Stimulated activated CD8-positive, alpha-beta memory T cell treated with anti-CD3 and anti-CD28 coated beads, Interleukin-7, amount 100 ng/mL, for 48 hours (primary cell): ENCODE data around the gene ALG9.

Source experiments
- DNase-seq, 2 donors: peaks; one replicate each; pipeline ENCODE4 v3.0.0-alpha.2; 2020; ENCODE audit warnings: low read depth in 1 of 2; ENCODE audit errors: extremely low read depth in 1 of 2

Gene ALG9

DNA sequence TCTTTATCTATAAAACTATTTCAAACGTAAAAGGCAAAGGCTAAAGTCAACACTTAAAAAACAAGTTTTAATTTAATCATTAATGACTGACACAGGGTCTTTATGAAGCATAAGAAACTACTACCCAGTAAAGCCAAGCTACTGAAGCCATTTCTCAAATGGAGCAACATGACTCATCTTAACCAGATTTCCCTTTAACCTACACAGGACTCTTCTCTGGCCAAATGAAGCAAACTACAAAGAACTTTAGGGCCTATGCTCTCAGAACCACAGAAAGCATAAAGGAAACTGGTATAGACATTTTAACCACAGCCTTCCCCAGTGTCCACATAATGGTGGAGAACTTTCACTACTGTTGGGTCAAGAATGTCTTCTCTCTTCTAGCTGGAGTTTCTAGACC lies 34.7 kb downstream of the ALG9 start:
- no peak for DNase-seq

DNA sequence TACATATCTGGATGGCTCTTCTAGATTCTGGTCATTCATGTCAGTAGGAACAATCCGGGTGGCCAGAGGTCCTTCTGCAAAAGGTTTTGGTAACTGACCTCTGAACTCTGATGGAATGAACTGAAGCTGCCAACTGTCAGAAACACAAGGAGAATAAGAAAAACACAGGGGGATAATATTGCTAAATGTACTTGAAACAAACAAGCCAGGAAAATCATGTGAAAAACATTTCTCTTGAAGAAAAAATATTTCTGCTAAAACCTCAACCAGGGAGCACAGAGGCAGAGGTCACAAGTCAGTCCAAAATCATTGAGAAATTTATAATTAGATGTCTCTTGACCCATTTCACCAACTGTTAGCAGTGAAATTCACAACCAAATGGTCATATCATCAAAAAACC lies 35.2 kb downstream of the ALG9 start:
- no peak for DNase-seq

GRCh38 chr11:111835665-111836064 lies 35.7 kb downstream of the ALG9 start:
- DNase-seq = no peak

DNA sequence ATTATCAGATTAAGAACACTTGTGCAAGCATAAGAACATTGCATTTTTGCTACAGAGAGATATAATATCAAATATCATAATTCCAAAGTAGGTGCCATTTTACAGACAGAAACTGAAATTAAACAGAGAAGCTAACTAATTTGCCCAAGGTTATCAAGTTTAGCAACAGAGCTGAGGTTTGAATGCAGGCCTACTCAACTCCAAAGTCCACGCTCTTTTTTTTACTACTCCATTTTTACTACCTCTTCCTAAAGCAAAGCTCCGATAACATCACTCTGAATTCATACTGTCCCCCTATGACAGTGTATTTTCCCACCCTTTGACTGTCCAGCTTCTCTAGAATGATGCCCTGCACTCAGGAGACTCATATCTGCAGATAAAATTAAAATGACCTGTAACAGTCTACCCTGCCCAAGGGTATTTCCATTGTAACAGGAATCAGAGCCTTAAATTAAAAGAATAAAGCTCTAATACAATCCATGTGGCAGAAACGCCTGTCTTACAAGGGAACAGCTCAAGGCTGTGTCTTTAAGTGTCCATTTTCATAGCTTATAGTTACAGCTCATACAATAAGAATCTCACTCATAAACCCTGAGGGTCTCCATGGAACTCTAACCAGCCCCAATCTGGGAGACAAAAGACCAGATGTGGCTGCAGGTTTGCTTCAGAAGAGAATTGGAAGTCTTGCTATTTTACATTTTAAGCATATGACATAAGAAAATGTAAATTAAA lies 36.8 kb downstream of the ALG9 start:
- DNase-seq = no peak

GRCh38 chr11:111833524-111833923 lies 37.9 kb downstream of the ALG9 start:
- DNase-seq = no peak

GRCh38 chr11:111829185-111829968 lies 42.0 kb downstream of the ALG9 start:
- no peak for DNase-seq

DNA sequence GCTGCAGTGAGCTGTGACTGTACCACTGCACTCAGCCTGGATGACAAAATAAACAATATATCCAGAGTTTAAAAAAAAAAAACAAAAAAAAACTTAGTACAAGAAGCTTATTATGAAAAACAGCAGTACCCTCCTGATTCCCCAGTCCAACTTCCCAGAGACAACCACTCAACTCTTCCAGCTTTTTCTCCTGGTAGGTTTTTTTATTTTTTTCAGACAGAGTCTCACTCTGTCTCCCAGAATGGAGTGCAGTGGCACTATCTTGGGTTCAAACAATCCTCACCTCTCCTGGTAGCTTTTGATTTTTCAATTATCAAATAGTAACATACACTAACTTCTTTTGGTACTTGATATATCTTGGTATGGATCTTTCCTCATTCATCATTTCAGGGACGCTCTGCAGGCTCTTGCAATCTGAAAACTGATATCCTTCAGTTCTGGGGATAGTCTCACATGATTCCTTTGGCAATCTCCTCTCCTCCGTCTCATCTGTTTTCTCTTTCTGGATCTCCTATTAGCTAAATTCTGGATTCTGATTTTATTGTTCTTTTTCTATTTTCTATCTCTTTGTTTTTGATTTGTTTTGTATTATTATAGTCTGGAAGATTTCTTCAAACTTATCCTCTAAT lies 44.9 kb downstream of the ALG9 start:
- DNase-seq = no peak

- no peak for DNase-seq
Observed at GRCh38 chr11:111823629-111824028, 47.8 kb downstream of the ALG9 start.

DNA sequence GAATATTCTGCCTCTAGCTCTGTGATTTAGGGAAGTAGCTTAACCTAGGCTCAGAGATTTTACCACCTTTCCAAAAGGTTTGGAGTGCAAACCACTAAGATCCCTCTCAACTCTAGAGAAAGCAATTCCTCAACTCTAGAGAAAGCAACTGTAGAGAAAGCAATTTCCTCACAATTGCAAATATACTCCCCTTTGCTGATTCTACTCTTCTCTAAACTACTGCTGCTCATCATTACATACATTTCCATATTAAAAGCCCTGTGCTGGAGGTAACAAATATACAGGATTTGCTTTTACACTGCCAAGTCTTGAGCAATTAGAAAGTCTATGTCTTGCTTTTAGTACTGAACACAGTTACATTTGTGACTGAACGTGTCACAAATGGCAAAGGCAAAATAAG lies 48.2 kb downstream of the ALG9 start:
- no peak for DNase-seq

DNA sequence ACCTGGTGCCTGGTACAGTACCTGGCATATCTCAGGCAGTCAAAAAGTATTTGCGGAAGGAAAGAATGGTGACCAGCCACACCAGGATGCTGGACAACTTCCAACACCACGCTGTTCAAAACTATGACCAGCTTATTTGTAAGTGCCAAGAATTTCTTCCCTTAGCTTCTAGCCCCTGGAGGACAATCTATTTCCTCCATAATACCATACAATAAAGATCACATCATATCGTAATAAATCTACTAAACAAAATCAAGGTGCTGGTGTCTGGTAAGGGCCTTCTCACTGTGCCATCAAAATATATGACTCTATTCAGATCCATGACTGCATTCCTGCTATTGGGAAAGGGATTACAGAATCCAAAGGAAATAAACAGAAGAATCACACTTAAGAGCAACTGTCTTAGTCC lies 51.5 kb downstream of the ALG9 start:
- DNase-seq = no peak

- DNase-seq = no peak
Observed at GRCh38 chr11:111819161-111819828, 52.1 kb downstream of the ALG9 start.

- DNase-seq = no peak
Observed at GRCh38 chr11:111815489-111815888, 55.9 kb downstream of the ALG9 start.

GRCh38 chr11:111814557-111815320 lies 56.6 kb downstream of the ALG9 start:
- DNase-seq = no peak

DNA sequence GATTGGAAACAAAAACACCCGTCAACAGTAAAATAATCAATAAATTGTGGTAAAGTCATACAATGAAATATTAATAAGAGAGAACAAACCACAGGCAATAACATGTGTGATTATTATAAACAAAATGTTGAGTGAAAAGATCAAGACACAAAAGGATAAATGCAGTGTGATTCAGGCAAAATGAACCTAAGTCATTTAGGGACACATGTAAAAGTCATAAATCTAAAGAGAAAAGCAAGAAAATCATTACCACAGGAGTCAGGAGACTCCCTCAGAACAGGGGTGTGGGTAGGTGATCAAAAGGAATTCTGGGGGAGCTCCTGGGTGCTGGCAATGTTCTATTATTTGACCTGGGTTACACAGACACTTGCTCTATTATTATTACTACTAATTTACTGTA lies 57.3 kb downstream of the ALG9 start:
- DNase-seq = no peak

DNA sequence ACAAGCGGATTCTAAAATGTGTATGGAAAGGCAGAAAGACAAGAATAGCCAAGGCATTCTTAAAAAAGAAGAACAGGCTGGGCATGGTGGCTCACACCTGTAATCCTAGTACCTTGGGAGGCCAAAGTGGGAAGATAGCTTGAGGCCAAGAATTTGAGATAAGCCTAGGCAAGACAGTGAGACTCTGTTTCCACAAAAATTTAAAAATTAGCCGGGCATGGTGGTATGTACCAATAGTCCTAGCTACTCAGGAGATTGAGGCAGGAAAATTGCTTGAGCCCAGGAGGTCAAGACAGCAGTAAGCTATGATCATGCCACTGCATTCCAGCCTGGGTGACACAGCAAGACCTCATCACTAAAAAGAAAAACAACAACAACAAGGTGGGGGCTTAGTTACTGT lies 59.2 kb downstream of the ALG9 start:
- no peak for DNase-seq

DNA sequence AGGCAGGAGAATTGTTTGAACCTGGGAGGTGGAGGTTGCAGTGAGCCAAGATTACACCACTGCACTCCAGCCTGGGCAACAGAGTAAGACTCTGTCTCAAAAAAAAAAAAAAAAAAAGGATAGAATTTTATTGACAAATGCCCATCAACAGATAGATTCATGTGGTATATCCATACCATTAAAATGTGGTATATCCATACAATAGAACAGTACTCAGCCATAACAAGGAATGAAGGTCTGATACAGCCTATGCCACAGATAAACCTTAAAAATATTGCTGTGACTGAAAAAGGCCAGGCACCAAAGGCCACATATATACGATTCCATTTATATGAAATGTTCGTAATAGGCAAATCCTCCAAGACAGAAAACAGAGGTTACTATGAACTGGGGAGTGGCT lies 59.9 kb downstream of the ALG9 start:
- DNase-seq = no peak

DNA sequence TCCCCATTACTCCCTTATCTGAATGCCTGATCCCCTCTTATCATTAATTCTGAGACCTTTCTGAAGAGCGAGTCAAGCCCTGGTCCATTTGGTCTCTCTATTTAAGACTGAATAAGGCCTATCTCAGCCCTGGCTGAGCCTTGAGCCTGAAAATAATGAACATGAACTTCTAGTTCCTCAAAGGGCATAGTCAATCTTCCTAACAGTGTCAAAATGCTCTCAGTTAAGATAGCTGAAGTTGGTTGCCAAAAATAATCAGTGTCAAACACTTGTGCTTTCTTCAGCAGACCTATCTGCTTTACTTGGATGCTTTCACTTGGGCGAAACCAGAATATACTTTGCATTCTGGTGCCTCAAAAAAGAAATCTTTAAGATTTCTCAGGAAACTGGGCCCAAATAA lies 62.5 kb downstream of the ALG9 start:
- no peak for DNase-seq

GRCh38 chr11:111808063-111808588 lies 63.3 kb downstream of the ALG9 start:
- DNase-seq = no peak

DNA sequence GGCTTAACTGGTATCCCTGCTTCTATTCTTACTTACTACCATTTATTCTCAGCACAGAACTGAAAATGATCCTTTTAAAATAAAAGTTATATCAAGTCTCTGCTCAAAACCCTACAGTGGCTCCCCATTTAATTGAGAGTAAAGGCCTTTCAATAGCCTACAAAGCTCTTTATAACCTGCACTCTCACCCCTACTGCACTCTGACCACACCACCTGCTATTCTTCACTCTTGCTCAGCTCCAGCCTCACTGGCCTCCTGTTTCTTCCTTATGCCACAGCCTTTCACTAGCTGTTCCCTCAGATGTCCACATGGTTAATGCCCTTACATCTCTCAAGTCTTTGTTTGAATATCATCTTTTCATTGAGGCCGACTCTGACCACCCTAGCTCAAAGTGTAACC lies 64.3 kb downstream of the ALG9 start:
- DNase-seq = no peak

DNA sequence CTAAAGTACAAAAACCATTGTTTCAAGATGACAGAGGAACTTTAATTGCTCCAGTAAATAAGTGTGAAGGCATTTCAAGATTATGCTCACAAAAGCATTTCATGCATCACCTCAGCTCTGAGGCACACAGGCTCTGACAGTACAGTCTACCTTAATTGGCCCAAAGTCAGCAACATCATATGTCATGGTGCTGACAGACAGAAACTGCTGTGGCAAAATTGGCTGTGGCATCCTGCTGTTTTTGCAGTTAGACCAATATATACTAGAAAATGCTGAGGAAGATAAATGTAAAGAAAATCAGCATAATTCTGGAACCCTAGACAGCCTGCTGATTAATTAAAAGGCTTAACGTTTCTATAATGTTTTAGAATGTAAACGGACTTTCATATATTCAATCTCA lies 70.2 kb downstream of the ALG9 start:
- DNase-seq = no peak

DNA sequence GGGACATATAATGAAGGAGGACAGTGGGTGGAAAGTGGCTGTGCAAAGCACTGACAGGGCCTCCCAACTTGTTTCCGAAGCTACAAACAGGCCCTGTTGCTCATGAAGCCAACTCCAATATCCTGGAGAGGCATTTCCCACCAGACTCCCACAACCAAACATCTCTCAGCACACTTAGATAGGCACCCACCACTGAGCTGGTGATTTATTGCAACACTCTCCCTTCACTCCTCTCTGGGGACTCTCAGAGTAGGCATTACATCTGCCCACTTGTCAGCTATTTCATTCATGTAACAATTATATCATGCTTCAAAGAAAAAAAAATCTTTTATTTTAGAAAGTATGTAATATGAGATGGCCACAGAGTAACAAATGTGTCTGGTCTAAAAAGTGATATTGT lies 73.1 kb downstream of the ALG9 start:
- DNase-seq = no peak
